ENCODE data around the gene SCAMP3. TPM values are rescaled to one million over a fixed set of nuclear protein-coding genes. Genes with fewer than 3 reads are reported as not detected.
A peak's percentile ranks its signal among the peaks of the same experiment; 100 is the strongest.
"Not testable (repeated sequence)": the region's sequence is repeated elsewhere in the genome, so short reads cannot be mapped to it uniquely, and the experiment has no call there.

Gene SCAMP3
- total and polyA plus RNA-seq, 2 donors from 2014 or later, result 66.7 to 89.1 TPM

DNA sequence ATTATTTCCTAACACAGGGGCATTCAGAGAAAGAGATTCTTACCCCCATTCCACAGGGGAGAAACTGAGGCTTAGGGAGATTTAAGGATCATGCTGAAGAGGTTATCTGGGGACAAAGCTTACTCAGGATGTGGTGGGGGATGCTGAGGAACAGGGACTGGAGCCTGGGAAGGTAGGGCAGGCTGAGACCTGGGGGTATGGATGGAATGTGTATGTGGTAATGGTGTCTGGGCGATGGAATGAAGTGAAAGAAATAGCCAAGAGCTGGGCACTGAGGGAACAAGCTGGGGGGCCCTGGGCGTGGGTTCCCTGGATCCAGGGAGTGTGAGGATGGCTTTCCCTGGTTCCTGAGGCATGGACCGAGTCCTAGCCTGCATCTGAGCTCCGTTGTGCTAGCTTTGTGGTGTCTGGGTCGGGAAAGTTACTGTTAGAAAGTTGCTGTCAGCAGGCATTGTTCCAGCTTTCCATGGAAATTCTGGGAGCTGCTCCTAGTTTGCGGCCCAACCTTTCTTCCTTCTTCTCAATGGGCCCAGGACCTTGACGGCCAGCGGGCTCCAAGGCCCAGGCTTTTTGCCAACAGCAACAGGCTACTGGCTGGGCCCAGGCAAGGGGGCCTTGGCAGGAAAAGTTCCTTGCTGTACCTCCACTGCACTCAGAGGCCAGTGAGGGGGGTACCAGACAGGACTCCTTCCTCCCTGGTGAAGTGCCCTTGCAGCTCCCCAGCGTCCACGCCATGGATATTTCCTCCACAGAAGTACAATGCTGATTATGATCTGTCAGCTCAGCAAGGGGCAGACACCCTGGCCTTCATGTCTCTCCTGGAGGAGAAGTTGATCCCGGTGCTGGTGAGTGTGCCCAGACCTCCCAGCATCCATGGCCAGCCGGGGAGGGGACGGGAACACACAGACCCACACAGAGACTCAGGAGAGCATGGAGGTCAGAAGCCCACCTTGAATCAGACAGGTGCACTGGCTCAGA, 29.9 kb downstream of the SCAMP3 start:
- peak overlapping the region in 1 of 2 donors; percentile 28 for H3K27ac ChIP-seq (ENCODE audit: low read depth in 2 of 2, low read length in 2 of 2)
- H3K9ac ChIP-seq (ENCODE audit: low read length in 3 of 3); intact Hi-C loops (cut with DNase I); H3K4me3 ChIP-seq (ENCODE audit: low read length in 3 of 3); H3K27me3 ChIP-seq (ENCODE audit: control insufficient read depth, insufficient read depth, low read length); H3K9me3 ChIP-seq (ENCODE audit: control insufficient read depth in 2 of 3, insufficient read depth in 1 of 3, low read length in 3 of 3); H3K4me1 ChIP-seq (ENCODE audit: control insufficient read depth in 2 of 3, insufficient read depth in 2 of 3, low read depth in 1 of 3, low read length in 3 of 3); FAIRE-seq: not testable (repeated sequence)
- peak in 2 of 5 donors; percentile 30 to 76 for DNase-seq
- peaks cover 0 to 11% (median 5%) of the 10 kb centered on the region in 3 donors for H3K36me3 ChIP-seq (ENCODE audit: control insufficient read depth in 2 of 3, insufficient read depth in 3 of 3, low read length in 3 of 3)

DNA sequence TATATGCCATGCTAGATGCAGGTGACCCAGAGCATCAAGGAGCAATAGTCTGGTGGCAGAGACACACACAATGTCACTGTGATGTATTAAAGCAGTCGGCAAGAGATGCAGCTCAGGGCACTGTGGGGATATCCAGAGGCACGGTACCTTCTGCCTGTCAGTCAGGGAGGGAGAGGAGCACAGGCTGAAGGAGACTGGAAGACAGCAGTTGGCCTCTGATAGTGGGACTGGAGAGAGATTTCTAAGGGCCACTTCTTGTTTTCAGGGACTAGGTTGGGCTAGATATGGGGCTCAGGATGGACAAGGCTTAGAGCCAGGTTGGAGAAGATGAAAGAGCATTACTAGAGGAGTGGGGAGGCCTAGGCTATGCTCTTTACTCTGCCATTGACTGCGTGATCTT, 30.9 kb downstream of the SCAMP3 start:
- H3K4me1 ChIP-seq (ENCODE audit: control insufficient read depth in 2 of 3, insufficient read depth in 2 of 3, low read depth in 1 of 3, low read length in 3 of 3); H3K36me3 ChIP-seq (ENCODE audit: control insufficient read depth in 2 of 3, insufficient read depth in 3 of 3, low read length in 3 of 3); FAIRE-seq; H3K9ac ChIP-seq (ENCODE audit: low read length in 3 of 3); H3K4me3 ChIP-seq (ENCODE audit: low read length in 3 of 3); H3K9me3 ChIP-seq (ENCODE audit: control insufficient read depth in 2 of 3, insufficient read depth in 1 of 3, low read length in 3 of 3); intact Hi-C loops (cut with DNase I); DNase-seq; H3K27ac ChIP-seq (ENCODE audit: low read depth in 2 of 2, low read length in 2 of 2); H3K27me3 ChIP-seq (ENCODE audit: control insufficient read depth, insufficient read depth, low read length): not testable (repeated sequence)

DNA sequence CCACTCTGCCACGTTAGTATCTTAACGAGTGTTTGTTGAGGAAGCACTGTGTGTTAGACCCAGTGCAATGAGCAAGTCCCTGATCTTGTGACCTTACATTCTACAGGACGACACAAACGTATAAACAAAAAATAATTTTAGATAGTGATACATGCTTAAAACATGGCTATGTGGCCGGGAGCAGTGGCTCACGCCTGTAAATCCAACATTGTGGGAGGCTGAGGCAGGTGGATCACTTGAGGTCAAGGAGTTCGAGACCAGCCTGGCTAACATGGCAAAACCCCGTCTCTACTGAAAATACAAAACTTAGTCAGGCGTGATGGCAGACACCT, 34.1 kb downstream of the SCAMP3 start:
- H3K4me3 ChIP-seq (ENCODE audit: low read length in 3 of 3), result peak overlapping the region in 2 of 3 donors; percentile 74 to 88
- FAIRE-seq, result no peak
- no peaks in the 10 kb centered on the region for H3K27me3 ChIP-seq (ENCODE audit: control insufficient read depth, insufficient read depth, low read length)
- no peak for DNase-seq
- no peak for TF ChIP-seq CTCF (IDR thresholded peaks at IDR 0.05; ENCODE audit: borderline replicate concordance, extremely low read depth, insufficient read depth)
- H3K27ac ChIP-seq (ENCODE audit: low read depth in 2 of 2, low read length in 2 of 2), result peak overlapping the region; percentile 26 to 84
- intact Hi-C loops (cut with DNase I), result loop anchor here (10.0 kb wide), 1 partner anchor 53 kb away; the partner anchor contains the start of genes KRTCAP2 and TRIM46
- no peaks in the 10 kb centered on the region for H3K36me3 ChIP-seq (ENCODE audit: control insufficient read depth in 2 of 3, insufficient read depth in 3 of 3, low read length in 3 of 3)
- peak overlapping the region in 2 of 3 donors; percentile 6 to 76 for H3K9ac ChIP-seq (ENCODE audit: low read length in 3 of 3)
- H3K9me3 ChIP-seq (ENCODE audit: control insufficient read depth in 2 of 3, insufficient read depth in 1 of 3, low read length in 3 of 3), result no peaks in the 10 kb centered on the region
- peaks cover 0 to 12% (median 3%) of the 10 kb centered on the region in 3 donors for H3K4me1 ChIP-seq (ENCODE audit: control insufficient read depth in 2 of 3, insufficient read depth in 2 of 3, low read depth in 1 of 3, low read length in 3 of 3)

DNA sequence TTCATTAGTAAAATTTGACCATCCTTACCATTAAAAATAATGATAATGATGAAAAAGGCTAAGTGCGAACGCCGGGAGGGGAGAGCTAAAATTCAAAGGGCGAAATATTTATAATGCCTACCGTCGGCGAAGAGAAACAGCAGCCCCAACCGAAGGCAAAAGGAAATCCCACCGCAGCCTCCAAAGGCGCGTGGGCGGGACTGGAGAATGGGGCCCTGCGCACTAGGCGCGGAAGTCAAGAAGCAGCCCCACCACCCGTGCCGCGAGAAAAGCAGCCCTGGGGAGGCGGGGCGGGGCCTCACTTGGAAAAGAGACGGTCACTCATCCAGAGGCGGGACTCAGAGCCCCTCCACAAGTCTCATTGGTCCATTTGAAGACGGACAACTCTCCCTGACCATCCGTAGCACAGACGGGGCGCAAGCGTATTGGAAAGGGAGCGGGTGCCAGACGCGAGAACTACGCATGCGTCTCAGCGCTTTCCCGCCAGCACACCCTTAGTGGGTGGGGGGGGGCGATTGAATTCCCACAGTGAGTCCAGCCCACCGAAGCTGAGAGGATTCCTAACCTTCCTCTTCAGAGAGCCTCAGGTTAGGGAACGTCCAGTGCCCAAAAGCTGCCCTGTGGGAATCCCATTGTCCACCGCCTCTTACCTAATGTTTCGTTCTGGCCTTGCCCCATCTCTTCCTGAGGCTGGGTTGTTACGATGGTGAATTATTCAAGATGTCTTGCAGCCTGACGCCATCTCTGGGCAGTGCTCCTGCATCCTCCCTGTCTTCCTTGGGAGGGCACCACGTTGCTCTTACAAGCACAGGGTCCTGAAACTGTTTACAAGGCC, 34.7 kb downstream of the SCAMP3 start:
- peak overlapping the region; percentile 69 to 88 (median 80) for H3K4me3 ChIP-seq (ENCODE audit: low read length in 3 of 3)
- no peaks in the 10 kb centered on the region for H3K36me3 ChIP-seq (ENCODE audit: control insufficient read depth in 2 of 3, insufficient read depth in 3 of 3, low read length in 3 of 3)
- no peak for TF ChIP-seq CTCF (IDR thresholded peaks at IDR 0.05; ENCODE audit: borderline replicate concordance, extremely low read depth, insufficient read depth)
- H3K9ac ChIP-seq (ENCODE audit: low read length in 3 of 3), result peak overlapping the region; percentile 44 to 77 (median 77)
- H3K9me3 ChIP-seq (ENCODE audit: control insufficient read depth in 2 of 3, insufficient read depth in 1 of 3, low read length in 3 of 3), result no peaks in the 10 kb centered on the region
- peak overlapping the region; percentile 82 to 89 for H3K27ac ChIP-seq (ENCODE audit: low read depth in 2 of 2, low read length in 2 of 2)
- peak; percentile 62 for FAIRE-seq
- peaks cover 0 to 12% (median 3%) of the 10 kb centered on the region in 3 donors for H3K4me1 ChIP-seq (ENCODE audit: control insufficient read depth in 2 of 3, insufficient read depth in 2 of 3, low read depth in 1 of 3, low read length in 3 of 3)
- intact Hi-C loops (cut with DNase I), result loop anchor here (10.0 kb wide), 1 partner anchor 53 kb away; the partner anchor contains the start of genes KRTCAP2 and TRIM46
- H3K27me3 ChIP-seq (ENCODE audit: control insufficient read depth, insufficient read depth, low read length), result no peaks in the 10 kb centered on the region
- DNase-seq, result peak; percentile 99 to 100 (median 99)
